CD4-positive, alpha-beta T cell treated with Interferon alpha-2 for 1 hour (primary cell): ENCODE results near the gene ANO4.
"Not testable (repeated sequence)": the region's sequence is repeated elsewhere in the genome, so short reads cannot be mapped to it uniquely, and the experiment has no call there.

Experiments
- DNase-seq, 2 donors: peaks; one replicate each; pipeline ENCODE4 v3.0.0-alpha.2; 2020 to 2022

The ANO4 gene

DNA sequence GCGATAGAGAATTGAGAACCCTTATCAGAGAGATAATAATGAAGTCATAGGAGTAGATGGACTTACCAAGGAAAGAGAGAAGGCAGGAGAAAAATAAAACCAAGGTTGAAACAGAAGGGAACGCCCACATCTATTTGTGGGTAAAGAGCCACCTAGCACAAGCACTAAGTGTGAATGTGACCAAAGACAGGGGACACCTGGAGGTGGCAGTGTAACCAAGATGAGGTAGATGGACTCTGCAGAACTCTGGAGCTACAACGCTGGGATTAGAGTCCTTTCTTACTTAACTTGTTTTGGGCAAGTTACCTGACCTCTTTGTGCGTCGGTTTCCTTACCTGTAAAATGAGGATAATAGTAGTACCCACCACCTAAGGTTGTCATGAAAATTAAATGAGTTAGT is 313.6 kb downstream of the ANO4 start:
- no peak for DNase-seq

DNA sequence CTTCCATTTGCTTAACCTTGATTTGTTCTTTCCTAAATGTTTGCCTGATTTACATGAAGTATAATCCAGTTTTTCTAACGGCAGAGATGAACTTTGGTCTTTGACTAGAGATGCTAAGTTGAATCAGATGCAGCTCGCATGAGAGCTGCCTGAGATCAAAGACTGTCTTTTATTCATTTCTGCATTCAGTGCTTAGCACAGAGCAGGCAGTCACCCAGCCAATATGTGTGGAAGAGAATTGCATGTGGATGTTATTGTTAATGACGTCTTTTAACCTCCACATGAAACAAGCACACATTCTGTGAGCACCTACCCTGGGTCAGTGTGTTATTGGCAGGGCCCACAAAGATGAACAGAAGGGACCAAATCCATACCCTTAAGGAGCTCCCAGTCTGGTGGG is 316.3 kb downstream of the ANO4 start:
- no peak for DNase-seq

DNA sequence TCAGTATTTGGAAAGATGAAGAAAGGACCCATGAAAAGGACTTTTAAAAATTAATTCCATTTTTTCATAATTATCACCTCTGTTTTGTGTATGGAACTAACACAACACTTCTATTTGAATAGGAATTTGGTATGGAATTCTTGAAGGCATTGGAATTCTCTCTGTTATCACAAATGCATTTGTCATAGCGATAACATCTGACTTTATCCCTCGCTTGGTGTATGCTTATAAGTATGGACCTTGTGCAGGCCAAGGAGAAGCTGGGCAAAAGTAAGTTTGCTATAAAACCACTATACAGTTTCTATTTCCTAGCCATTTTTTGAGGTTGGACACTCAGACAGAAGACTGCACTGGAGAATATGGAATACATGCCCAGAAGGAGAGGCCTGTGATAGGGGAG is 316.9 kb downstream of the ANO4 start:
- no peak for DNase-seq

DNA sequence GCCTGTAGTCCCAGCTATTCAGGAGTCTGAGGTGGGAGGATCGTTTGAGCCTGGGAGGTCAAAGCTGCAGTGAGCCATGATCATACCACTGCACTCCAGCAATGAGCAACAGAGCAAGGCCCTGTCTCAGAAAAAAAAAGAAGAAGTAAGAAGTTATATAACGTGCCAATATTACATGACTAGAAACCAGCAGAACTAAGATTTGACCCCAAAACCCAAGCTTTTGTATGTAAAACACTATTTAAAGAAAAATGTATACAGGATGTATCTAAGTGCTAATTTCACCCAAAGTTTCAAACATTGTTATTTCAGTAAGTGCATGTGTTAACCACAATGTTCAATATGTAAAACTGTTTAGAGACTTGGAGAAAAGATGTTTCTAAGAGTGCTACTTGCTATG is 320.8 kb downstream of the ANO4 start:
- DNase-seq = no peak

DNA sequence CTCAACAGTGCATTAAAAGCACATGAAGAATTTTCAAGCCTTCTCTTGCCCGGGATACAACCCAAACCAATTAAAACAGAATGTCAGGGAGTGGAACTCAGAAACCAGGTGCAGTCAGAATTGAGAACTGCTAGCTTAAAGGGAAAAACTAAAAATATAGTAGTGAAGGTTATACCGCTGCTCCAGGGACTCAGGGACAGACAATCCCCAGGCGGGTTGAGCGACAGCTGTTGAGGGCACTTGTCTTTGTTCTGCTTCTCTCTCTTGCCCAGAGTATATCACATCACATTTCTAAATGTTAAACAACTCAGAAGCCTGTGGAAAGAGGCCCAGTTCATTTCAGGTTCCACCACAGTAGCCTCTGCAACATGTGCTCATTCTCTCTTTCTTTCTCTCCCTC is 322.3 kb downstream of the ANO4 start:
- no peak for DNase-seq

DNA sequence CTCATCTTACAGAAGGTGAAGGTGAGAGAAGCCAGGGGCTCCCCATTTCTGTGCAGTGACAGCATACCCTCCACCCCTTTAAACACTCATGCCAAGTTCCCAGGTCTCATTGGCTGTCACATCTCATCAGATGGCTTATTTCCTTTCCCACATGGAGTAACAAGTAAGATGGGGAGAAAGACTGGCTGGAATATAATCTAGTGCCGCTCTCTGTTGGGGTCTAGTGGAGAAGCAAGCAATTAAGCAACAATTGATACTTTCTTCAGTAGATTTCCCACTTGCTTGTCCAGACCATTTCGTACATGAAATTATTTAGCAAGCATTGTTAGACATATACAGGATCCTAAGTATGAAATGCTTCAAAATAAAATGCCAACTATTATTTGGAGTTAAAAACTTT is 323.3 kb downstream of the ANO4 start:
- DNase-seq = no peak

DNA sequence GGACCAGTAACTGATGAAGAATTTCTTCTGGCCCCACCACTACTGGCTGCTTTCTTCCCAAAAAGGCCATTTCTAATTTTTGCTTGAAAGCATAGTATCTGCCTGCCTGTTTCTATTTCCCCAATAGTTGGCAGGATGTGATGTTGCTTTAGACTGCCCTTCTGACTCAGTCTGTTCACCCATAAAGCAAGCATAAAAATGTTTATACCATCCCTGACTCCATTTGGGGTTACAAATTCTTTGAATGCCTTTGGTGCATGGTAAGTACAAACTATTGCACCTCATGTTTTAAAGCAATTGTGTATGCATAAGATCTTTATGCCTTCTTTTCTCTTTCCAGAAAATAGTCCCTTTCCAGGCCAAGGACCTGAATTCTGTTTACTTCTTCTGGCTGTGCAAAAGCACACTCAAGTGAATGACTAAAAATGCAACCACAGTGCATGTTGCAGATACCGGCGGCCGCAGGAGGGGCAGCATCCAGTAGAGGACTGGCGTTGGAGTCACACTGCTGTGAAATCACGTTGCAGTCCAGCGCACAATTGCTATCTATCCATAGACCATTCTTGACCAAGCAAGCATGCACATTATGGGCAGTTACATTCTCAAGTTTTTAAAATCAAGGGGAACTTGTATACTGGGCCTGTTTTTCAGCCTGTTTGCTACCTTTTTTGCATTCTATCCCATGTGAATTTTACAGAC is 333.1 kb downstream of the ANO4 start:
- DNase-seq = no peak

DNA sequence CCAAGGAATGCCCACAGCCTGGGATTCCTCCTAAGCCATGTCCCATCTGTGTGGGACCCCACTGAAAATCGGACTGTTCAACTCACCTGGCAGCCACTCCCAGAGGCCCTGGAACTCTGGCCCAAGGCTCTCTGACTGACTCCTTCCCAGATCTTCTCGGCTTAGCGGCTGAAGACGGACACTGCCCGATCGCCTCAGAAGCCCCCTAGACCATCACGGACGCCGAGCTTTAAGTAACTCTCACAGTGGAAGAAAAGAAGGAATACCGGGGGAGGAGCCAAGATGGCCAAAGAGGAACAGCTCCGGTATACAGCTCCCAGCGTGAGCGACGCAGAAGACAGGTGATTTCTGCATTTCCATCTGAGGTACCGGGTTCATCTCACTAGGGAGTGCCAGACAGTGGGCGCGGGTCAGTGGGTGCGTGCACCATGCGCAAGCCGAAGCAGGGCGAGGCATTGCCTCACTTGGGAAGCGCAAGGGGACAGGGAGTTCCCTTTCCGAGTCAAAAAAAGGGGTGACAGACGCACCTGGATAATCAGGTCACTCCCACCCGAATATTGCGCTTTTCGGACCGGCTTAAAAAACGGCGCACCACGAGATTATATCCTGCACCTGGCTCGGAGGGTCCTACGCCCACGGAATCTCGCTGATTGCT is 351.3 kb downstream of the ANO4 start:
- not testable (repeated sequence) for DNase-seq

DNA sequence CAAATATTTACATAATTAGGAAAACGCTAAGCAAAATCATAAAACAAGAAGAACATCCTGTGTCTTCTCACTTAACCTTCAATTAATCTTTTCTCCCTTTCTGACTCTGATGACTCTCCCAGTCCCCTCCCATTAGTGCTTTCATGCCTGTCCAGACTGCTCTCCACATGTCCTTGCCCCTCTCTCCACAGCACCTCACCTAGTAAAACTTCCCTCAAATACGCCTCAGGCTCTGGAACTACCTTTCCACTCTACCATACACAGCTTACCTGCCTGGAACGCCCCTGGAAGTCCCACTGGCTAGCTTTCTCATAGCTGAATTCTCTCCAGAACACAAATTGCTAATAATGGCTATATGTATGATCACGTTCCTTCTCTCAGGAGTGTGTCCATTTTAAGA is 370.7 kb downstream of the ANO4 start:
- DNase-seq = no peak

DNA sequence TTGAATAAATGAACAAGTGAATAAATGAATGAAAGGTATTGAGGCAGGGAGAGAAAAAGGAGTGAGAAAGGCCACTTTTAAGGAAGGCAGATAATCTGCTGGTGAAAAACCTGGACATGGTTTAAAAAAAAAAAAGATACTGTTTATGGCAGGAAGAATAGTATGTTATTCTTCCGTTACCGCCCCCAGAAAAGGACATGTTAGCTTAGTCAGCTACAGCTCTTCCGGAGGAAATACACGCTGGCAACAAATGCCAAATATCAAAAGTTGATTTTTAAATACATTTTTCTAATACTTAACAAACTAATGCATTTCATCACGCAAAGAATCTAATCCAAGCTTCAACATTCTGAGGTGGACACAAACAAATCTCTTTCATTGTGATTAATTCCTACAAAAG is 372.3 kb downstream of the ANO4 start:
- no peak for DNase-seq

DNA sequence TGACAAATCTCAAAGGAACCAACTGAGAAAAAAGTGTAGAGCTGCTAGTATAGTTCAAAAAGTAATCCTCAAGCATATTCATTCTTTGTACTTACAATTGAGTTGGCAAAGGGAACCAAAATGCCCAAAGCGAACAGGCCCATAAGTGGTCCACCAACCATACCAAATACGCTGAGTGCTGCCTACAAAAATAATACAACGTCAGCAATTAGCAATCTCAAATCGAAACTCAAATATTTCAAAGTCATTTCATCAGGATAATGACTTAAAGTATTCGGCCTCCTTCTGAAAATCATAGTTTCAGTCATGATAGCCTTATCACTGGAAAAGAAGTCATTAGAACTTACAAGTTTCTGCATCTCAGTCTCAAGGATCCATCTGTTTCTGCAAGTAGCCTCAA is 373.4 kb downstream of the ANO4 start:
- DNase-seq = no peak

DNA sequence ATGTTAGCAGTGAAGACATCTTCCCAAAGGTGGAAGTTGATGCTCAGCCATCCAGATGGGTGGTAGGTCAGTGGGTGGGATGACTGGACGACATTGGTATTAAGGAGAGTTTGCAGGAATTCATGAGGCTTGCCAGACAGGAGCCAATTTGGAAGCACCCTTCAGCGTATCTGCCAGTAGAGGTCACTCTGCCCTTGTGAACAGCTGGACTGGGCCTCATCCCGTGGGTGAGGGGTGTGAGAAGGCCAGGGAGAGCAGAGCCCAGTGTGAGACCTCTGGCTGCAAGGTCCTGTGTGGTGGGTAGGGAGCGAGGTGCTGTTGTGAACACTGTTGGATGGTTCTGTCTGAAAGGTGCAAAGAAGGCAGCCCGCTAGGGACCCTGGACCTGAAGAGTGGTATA is 377.7 kb downstream of the ANO4 start:
- no peak for DNase-seq

DNA sequence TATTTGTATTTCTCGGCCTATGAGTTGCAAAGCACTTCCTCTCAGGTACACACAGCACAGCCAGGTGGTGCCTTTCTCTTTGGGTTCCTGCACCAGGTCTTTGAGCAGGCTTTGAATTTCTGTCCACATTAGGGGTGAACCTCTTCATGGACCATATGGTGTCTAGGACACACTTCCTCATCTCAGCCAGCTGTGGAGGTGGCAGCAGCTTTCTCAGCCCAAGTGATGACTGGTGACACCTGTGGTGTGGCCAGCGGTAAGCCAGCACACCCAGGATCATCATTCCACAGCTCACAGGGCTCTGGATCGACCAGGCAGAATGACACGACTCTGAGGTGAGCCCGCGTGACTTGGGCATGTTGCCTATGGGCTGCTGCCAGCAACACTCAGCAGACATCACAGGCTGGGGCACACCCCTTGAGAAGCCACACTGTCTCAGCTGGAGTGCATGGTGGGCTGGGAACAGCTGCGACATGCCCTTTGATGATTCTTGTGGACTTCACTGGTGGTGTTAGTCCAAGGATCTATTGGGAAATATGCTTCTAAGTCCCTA is 378.7 kb downstream of the ANO4 start:
- no peak for DNase-seq

DNA sequence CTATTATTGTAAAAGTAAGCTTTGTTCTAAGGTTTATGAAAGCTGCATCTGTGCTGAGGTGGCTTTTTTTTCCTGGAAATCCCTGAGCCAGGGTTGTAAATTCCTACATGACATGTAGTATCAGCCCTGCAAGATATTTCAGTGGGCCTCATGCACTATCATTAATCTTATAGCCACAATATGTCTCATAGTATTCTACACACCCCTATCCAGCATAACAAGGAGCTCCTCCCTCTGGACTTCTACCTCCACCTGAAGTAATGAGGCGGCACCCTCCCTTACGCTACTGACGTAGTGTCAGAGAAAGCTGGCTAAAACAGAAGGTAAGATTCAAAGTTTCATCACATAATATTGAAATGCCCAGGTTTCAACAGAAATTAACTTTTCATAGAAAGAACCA is 380.0 kb downstream of the ANO4 start:
- no peak for DNase-seq
